SK-N-SH (cell line): ENCODE results near the gene KMT2C. TPM values are rescaled to one million over a fixed set of nuclear protein-coding genes. Genes with fewer than 3 reads are reported as not detected.
"Not testable (repeated sequence)": the region's sequence is repeated elsewhere in the genome, so short reads cannot be mapped to it uniquely, and the experiment has no call there.

Experiments used
- CTCF ChIA-PET: fragments of 300-600, 350-600 bp; formaldehyde crosslinking; extraction: SDS; loops from one replicate; lab custom pipeline; 2021; lab: Yijun Ruan, JAX
- POLR2A ChIA-PET: fragments of 350-600 bp; sonication (Branson Sonifier 250); formaldehyde crosslinking; extraction: SDS; loops from one replicate; lab custom pipeline; 2020; ENCODE audit warnings: antibody characterized with exemption, inconsistent platforms; lab: Yijun Ruan, JAX
- DNase-seq: peaks from one replicate; pipeline ENCODE4 v3.0.0; 2012
- H2AFZ ChIP-seq: fragments of 200-600 bp; sonication (generic); 2 replicates; pipeline ENCODE4 v1.8.1; 2016; ENCODE audit warnings: antibody characterized with exemption, mild to moderate bottlenecking, low read depth
- H3F3A ChIP-seq: fragments of 200-600 bp; sonication (generic); replicated peaks from 2 replicates; pipeline ENCODE3; 2016; ENCODE audit warnings: antibody characterized with exemption, mild to moderate bottlenecking; ENCODE audit not compliant: insufficient read depth
- H3K27ac ChIP-seq, 2 experiments: fragments of 200-500 bp in 1 of 2; fragments of 200-600 bp in 1 of 2; sonication (Bioruptor generic) in 1 of 2; sonication (generic), shearing (Covaris generic) in 1 of 2; 2 replicates each; pipeline versions ENCODE4 v1.5.1 to v1.6.1; 2014 to 2016; ENCODE audit warnings: low read depth in 2 of 2, inconsistent platforms in 1 of 2, low read length in 1 of 2, mild to moderate bottlenecking in 1 of 2, mixed read lengths in 1 of 2
- H3K27me3 ChIP-seq: fragments of 200-600 bp; sonication (generic), shearing (Covaris generic); 2 replicates; pipeline ENCODE4 v1.6.1; 2016; ENCODE audit warnings: mixed run types; ENCODE audit not compliant: insufficient read depth
- H3K36me3 ChIP-seq, 2 experiments: fragments of 200-500 bp in 1 of 2; fragments of 200-600 bp in 1 of 2; sonication (Bioruptor generic) in 1 of 2; sonication (generic) in 1 of 2; replicated peaks in 1 of 2; 2 replicates each; pipeline versions ENCODE3 to v1.5.1; 2014 to 2016; ENCODE audit warnings: low read length in 1 of 2, mild to moderate bottlenecking in 1 of 2; ENCODE audit not compliant: insufficient read depth in 2 of 2, control insufficient read depth in 1 of 2
- H3K4me1 ChIP-seq, 2 experiments: fragments of 200-500 bp in 1 of 2; fragments of 200-600 bp in 1 of 2; sonication (Bioruptor generic) in 1 of 2; sonication (generic), shearing (Covaris generic) in 1 of 2; 2 replicates each; pipeline versions ENCODE4 v1.5.1 to v1.6.1; 2014 to 2016; ENCODE audit warnings: low read depth in 1 of 2, low read length in 1 of 2, mixed run types in 1 of 2; ENCODE audit not compliant: insufficient read depth in 2 of 2, control insufficient read depth in 1 of 2
- H3K4me2 ChIP-seq: fragments of 200-600 bp; sonication (generic), shearing (Covaris generic); 2 replicates; pipeline ENCODE4 v1.6.1; 2017; ENCODE audit warnings: mixed run types
- H3K4me3 ChIP-seq, 2 experiments: fragments of 200-500 bp in 1 of 2; fragments of 200-600 bp in 1 of 2; sonication (Bioruptor generic) in 1 of 2; sonication (generic), shearing (Covaris generic) in 1 of 2; 2 replicates each; pipeline versions ENCODE4 v1.5.1 to v1.8.1; 2014 to 2016; ENCODE audit warnings: low read depth in 2 of 2, inconsistent platforms in 1 of 2, low read length in 1 of 2, mild to moderate bottlenecking in 1 of 2, mixed read lengths in 1 of 2, moderate library complexity in 1 of 2
- H3K79me2 ChIP-seq: fragments of 200-600 bp; sonication (generic); 2 replicates; pipeline ENCODE4 v1.8.1; 2017; ENCODE audit warnings: mild to moderate bottlenecking; ENCODE audit not compliant: insufficient read depth
- H3K9ac ChIP-seq: fragments of 200-600 bp; sonication (generic); 2 replicates; pipeline ENCODE4 v1.6.1; 2017; ENCODE audit warnings: mixed run types
- H3K9me2 ChIP-seq: fragments of 200-600 bp; sonication (generic); 2 replicates; pipeline ENCODE4 v1.6.1; 2017; ENCODE audit warnings: mixed run types
- H3K9me3 ChIP-seq: fragments of 200-600 bp; sonication (generic); 2 replicates; pipeline ENCODE4 v1.6.1; 2017; ENCODE audit warnings: mixed run types, mild to moderate bottlenecking, moderate library complexity
- H4K20me1 ChIP-seq: fragments of 200-600 bp; sonication (generic); 2 replicates; pipeline ENCODE4 v1.6.1; 2017; ENCODE audit warnings: mild to moderate bottlenecking, mixed run types; ENCODE audit not compliant: insufficient read depth
- FOSL2 ChIP-seq: IDR thresholded peaks from 2 replicates; pipeline ENCODE4 v1.4.0; 2012; ENCODE audit warnings: low read depth, mild to moderate bottlenecking, moderate library complexity, borderline replicate concordance
- JUND ChIP-seq: IDR thresholded peaks from 2 replicates; pipeline ENCODE4 v1.4.0; 2012
- MAX ChIP-seq: IDR thresholded peaks from 2 replicates; pipeline ENCODE4 v1.4.0; 2012; ENCODE audit warnings: low read depth
- NFIC ChIP-seq: IDR thresholded peaks from 2 replicates; pipeline ENCODE4 v1.4.0; 2012; ENCODE audit warnings: borderline replicate concordance
- NRF1 ChIP-seq: IDR thresholded peaks from 2 replicates; pipeline ENCODE4 v1.6.1; 2012; ENCODE audit warnings: low read depth, mild to moderate bottlenecking, low read length
- POLR2AphosphoS5 ChIP-seq: IDR thresholded peaks from 2 replicates; pipeline ENCODE4 v1.6.1; 2012; ENCODE audit warnings: low read depth, low read length
- RFX5 ChIP-seq: IDR thresholded peaks from 2 replicates; pipeline ENCODE4 v1.6.1; 2012; ENCODE audit warnings: mild to moderate bottlenecking, improper control_type of control experiment, low read length
- SMC3 ChIP-seq: IDR thresholded peaks from 2 replicates; pipeline ENCODE4 v1.6.1; 2012; ENCODE audit warnings: low read depth, low read length, improper control_type of control experiment
- TEAD4 ChIP-seq: IDR thresholded peaks from 2 replicates; pipeline ENCODE4 v1.4.0; 2012; ENCODE audit warnings: mild to moderate bottlenecking, borderline replicate concordance; ENCODE audit not compliant: insufficient read depth
- WGBS: methylation state at CpG from one replicate; pipeline ENCODE4 v1.1.6; 2017; ENCODE audit warnings: low lambda C conversion rate; 5-methylcytosine and 5-hydroxymethylcytosine counted together
- polyA plus RNA-seq, 3 experiments: library from polyadenylated mRNA; depleted of rRNA; stranded (reverse); fragments of >200 nt; gene quantifications; 2 replicates each; pipeline ENCODE4 v1.2.3, GENCODE V29; 2012

KMT2C gene
- polyA plus RNA-seq, 1 of the 3 experiments (the other 2 are of a cell fraction) = 8.0 TPM

GRCh38 chr7:152354061-152354460, 81.7 kb downstream of the KMT2C start:
- no peak for DNase-seq
- ChIA-PET CTCF (interaction anchor here (2.5 kb wide), 1 partner anchor 13 kb away, joined by 14 read pairs; no protein-coding TSS in a partner anchor), POLR2A (no interaction called here)
- TF ChIP-seq MAX (no peak), RFX5 (no peak)
- Histone ChIP-seq H3K4me2 (no peak overlapping the region), H3K27me3 (no peaks in the 10 kb centered on the region), H3K9ac (no peak overlapping the region), H3K9me3 (no peaks in the 10 kb centered on the region), H3K4me3 (no peak overlapping the region), H3K27ac (no peak overlapping the region), H3K4me1 (peaks cover 0 to 7% of the 10 kb centered on the region in 2 experiments; a peak in 1 of 4 replicates), H3K9me2 (no peaks in the 10 kb centered on the region), H3K79me2 (peaks cover 76% of the 10 kb centered on the region), H2AFZ (no peak overlapping the region), H3K36me3 (peaks cover 11 to 20% of the 10 kb centered on the region in 2 experiments), H3F3A (peaks cover 7% of the 10 kb centered on the region), H4K20me1 (peaks cover 19% of the 10 kb centered on the region; the same call in 1 of the 2 replicates)
- 58% methylated on average over 1 of the region's 1 CpG for WGBS

- H3K4me1 ChIP-seq, H3K27ac ChIP-seq, H3K4me2 ChIP-seq, H3K27me3 ChIP-seq, H3K9me2 ChIP-seq, H3K9ac ChIP-seq, H3K4me3 ChIP-seq, H3K9me3 ChIP-seq, POLR2A ChIA-PET, H2AFZ ChIP-seq, H3F3A ChIP-seq, DNase-seq: not testable (repeated sequence)
- Histone ChIP-seq H4K20me1 (peaks cover 11% of the 10 kb centered on the region; the same call in 1 of the 2 replicates), H3K36me3 (peaks cover 14 to 28% of the 10 kb centered on the region in 2 experiments), H3K79me2 (peaks cover 75% of the 10 kb centered on the region)
- 96% methylated on average over 5 of the region's 5 CpGs for WGBS
- CTCF ChIA-PET = interaction anchor here (0.7 to 2.1 kb wide), 5 partner anchors 10 to 354 kb away, joined by 3 to 14 read pairs (median 5); no protein-coding TSS in a partner anchor
These were observed 82.5 kb downstream of the KMT2C start for GRCh38 chr7:152353281-152353680.

- H3K79me2 ChIP-seq = peaks cover 84% of the 10 kb centered on the region
These were observed 84.1 kb downstream of the KMT2C start for GRCh38 chr7:152351747-152352146.

GRCh38 chr7:152351168-152351567, 84.6 kb downstream of the KMT2C start:
- Histone ChIP-seq H3K36me3 (peaks cover 21 to 43% of the 10 kb centered on the region in 2 experiments), H3K27me3 (no peaks in the 10 kb centered on the region), H3K79me2 (peaks cover 90% of the 10 kb centered on the region), H3K9ac (no peak overlapping the region), H3K9me3 (peaks cover 6% of the 10 kb centered on the region; the same call in 1 of the 2 replicates), H2AFZ (no peak overlapping the region), H3F3A (peaks cover 7% of the 10 kb centered on the region), H3K9me2 (no peaks in the 10 kb centered on the region), H4K20me1 (peaks cover 6% of the 10 kb centered on the region), H3K4me3 (no peak overlapping the region)
- WGBS = 100% methylated on average over 3 of the region's 3 CpGs
- CTCF ChIA-PET = interaction anchor here (0.7 to 1.0 kb wide), 2 partner anchors 9 to 22 kb away, joined by 3 to 4 read pairs; no protein-coding TSS in a partner anchor
- POLR2A ChIA-PET = no interaction called here
- TF ChIP-seq POLR2AphosphoS5 = no peak
- TF ChIP-seq NFIC = no peak
- TF ChIP-seq SMC3 = no peak
- no peak for TF ChIP-seq MAX
- TF ChIP-seq NRF1 = no peak
- TF ChIP-seq TEAD4 = no peak
- TF ChIP-seq JUND = no peak
- TF ChIP-seq FOSL2 = no peak
- TF ChIP-seq, all 33 proteins: peak for 0
- H3K4me1 ChIP-seq = no peaks in the 10 kb centered on the region
- H3K27ac ChIP-seq = no peak overlapping the region
- no peak for DNase-seq
- no peak overlapping the region for H3K4me2 ChIP-seq

More at GRCh38 chr7:152351747-152352146, 84.1 kb downstream of the KMT2C start:
- H3K27me3 ChIP-seq, H3K4me2 ChIP-seq, H3K9me2 ChIP-seq, H4K20me1 ChIP-seq, H3F3A ChIP-seq, POLR2A ChIA-PET, H3K27ac ChIP-seq, DNase-seq, H3K9ac ChIP-seq, H2AFZ ChIP-seq, H3K4me3 ChIP-seq, H3K9me3 ChIP-seq, H3K4me1 ChIP-seq: not testable (repeated sequence)
- CTCF ChIA-PET = interaction anchor here (2.1 kb wide), 1 partner anchor 10 kb away, joined by 14 read pairs; no protein-coding TSS in a partner anchor
- WGBS = 86% methylated on average over 5 of the region's 5 CpGs
- H3K36me3 ChIP-seq = peaks cover 21 to 43% of the 10 kb centered on the region in 2 experiments
